ENCODE results near the gene TBC1D19.

- TF ChIP-seq GLIS3 (CRISPR knock-in tag; IDR thresholded peaks at IDR 0.05) (no peak), PATZ1 (CRISPR knock-in tag; IDR thresholded peaks at IDR 0.05; ENCODE audit: borderline replicate concordance) (no peak), ESRRG (CRISPR knock-in tag; IDR thresholded peaks at IDR 0.05) (no peak), PPARA (CRISPR knock-in tag; IDR thresholded peaks at IDR 0.05; ENCODE audit: borderline replicate concordance) (no peak), ZNF565 (CRISPR knock-in tag; conservative IDR thresholded peaks at IDR 0.05; ENCODE audit: low read depth) (no peak), SNAI2 (CRISPR knock-in tag; IDR thresholded peaks at IDR 0.05) (no peak), CSDC2 (CRISPR knock-in tag; IDR thresholded peaks at IDR 0.05) (no peak), ZC3H10 (CRISPR knock-in tag; IDR thresholded peaks at IDR 0.05) (no peak), CREB5 (CRISPR knock-in tag; IDR thresholded peaks at IDR 0.05; ENCODE audit: low read depth) (no peak), TOX (CRISPR knock-in tag; IDR thresholded peaks at IDR 0.05; ENCODE audit: borderline replicate concordance) (no peak), ZNF70 (CRISPR knock-in tag; IDR thresholded peaks at IDR 0.05) (no peak)
- TF ChIP-seq, protein P1, sequence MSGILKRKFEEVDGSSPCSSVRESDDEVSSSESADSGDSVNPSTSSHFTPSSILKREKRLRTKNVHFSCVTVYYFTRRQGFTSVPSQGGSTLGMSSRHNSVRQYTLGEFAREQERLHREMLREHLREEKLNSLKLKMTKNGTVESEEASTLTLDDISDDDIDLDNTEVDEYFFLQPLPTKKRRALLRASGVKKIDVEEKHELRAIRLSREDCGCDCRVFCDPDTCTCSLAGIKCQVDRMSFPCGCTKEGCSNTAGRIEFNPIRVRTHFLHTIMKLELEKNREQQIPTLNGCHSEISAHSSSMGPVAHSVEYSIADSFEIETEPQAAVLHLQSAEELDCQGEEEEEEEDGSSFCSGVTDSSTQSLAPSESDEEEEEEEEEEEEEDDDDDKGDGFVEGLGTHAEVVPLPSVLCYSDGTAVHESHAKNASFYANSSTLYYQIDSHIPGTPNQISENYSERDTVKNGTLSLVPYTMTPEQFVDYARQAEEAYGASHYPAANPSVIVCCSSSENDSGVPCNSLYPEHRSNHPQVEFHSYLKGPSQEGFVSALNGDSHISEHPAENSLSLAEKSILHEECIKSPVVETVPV (CRISPR knock-in tag; IDR thresholded peaks at IDR 0.05) = no peak
- TF ChIP-seq, protein P2, sequence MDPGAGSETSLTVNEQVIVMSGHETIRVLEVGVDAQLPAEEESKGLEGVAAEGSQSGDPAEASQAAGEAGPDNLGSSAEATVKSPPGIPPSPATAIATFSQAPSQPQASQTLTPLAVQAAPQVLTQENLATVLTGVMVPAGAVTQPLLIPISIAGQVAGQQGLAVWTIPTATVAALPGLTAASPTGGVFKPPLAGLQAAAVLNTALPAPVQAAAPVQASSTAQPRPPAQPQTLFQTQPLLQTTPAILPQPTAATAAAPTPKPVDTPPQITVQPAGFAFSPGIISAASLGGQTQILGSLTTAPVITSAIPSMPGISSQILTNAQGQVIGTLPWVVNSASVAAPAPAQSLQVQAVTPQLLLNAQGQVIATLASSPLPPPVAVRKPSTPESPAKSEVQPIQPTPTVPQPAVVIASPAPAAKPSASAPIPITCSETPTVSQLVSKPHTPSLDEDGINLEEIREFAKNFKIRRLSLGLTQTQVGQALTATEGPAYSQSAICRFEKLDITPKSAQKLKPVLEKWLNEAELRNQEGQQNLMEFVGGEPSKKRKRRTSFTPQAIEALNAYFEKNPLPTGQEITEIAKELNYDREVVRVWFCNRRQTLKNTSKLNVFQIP (CRISPR knock-in tag; IDR thresholded peaks at IDR 0.05; ENCODE audit: borderline replicate concordance, low read depth) = no peak
Observed at GRCh38 chr4:26753617-26754016, 169.7 kb downstream of the TBC1D19 start.
